HG03565 (cell line): ENCODE measurements around the gene TRIM4.
"Not testable (repeated sequence)": the region's sequence is repeated elsewhere in the genome, so short reads cannot be mapped to it uniquely, and the experiment has no call there.

Source experiments
- ATAC-seq: cut with Tn5 transposase; IDR thresholded peaks from one replicate; pipeline ENCODE4 v1.9.1; 2021; ENCODE audit warnings: mild to moderate bottlenecking, moderate library complexity; ENCODE audit not compliant: unreplicated experiment

TRIM4 gene

GRCh38 chr7:99918959-99919813 is at the start of gene TRIM4:
TRIM4 (minus strand) TSS chr7:99919530; CDS start chr7:99919401, 129 bp downstream.
- peak; percentile 85 for ATAC-seq

DNA sequence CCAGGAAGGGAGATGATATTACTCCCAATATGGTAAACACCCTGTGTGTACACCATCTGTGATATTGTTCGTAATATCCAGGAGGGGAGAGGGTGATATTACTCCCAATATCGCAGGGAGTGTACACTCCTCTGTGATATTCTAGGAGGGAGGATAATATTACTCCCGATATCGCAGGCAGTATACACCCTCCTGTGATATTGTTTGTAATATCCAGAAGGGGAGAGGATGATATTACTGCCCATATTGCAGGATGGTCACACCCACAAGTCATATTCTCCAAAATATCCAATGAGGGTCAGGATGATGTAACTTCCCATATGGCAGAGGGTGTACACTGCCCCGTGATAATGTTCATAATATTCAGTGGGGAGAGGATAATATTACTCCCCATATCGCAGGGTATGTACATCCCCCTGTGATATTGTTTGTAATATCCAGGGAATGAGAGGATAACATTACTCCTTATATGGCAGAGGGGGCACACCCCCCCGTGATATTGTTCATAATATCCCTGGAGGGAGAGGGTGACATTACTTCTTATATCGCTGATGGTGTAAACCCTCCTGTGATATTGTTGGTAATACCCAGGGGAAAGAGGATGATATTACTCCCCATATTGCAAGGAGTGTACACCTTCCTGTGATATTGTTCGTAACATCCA is 39.4 kb upstream of the TRIM4 start:
- no peak for ATAC-seq

DNA sequence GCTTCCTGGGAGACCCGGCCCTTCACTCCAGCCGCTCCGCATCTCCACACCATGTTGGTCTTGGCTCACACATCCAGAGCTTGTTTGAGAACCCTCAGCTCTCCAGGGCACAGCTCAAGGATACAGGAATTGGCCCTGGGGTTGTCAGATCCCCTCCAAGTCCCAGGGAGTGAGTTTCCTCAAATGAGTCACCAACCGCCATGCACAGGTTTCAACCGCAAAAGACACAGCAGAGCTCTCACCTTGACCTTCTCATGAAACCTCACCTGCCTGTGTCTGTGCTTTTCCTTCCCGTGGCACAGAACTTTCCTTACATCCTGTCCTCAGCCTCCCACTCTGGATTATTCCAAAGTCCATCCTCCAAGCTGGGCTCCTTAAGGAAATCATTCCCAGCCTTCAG is 35.9 kb upstream of the TRIM4 start:
- ATAC-seq: no peak

- not testable (repeated sequence) for ATAC-seq
These were observed 35.3 kb upstream of the TRIM4 start for GRCh38 chr7:99954643-99955042.

- no peak for ATAC-seq
These were observed 34.3 kb upstream of the TRIM4 start for GRCh38 chr7:99953649-99954048.

GRCh38 chr7:99952649-99953048 is 33.3 kb upstream of the TRIM4 start:
- ATAC-seq: not testable (repeated sequence)

DNA sequence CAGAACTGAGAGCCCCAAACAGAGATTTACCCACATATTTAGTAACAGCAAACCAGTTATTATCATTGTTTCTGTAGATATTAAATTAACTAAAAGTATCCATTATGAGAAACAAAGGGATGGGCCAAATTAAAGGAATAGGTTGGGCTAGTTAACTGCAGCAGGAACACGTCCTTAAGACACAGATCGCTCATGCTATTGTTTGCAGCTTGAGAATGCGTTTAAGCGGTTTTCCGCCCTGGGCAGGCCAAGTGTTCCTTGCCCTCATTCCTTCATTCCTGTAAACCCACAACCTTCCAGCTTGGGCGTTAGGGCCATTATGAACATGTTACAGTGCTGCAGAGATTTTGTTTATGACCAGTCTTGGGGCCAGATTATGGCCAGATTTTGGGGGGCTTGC is 31.5 kb upstream of the TRIM4 start:
- not testable (repeated sequence) for ATAC-seq

GRCh38 chr7:99949645-99950228 is 30.4 kb upstream of the TRIM4 start:
- no peak for ATAC-seq

DNA sequence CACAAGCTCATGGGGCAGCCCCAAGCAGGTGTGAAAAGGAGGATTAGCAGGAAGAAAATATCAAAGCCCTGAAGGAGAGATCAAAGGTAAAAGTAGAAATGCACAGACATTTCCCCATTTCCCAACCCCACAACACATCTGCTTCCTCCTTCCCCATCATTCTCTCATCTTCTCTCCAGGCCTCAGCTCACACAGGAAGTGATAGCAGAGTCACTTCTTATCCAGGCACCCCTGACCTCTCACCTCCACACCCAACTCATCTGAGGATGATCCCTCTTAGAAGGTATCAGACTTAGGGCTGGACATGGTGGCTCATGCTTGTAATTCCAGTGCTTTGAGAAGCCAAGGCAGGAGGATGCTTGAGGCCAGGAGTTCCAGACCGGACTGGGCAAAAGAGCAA is 28.3 kb upstream of the TRIM4 start:
- no peak for ATAC-seq

DNA sequence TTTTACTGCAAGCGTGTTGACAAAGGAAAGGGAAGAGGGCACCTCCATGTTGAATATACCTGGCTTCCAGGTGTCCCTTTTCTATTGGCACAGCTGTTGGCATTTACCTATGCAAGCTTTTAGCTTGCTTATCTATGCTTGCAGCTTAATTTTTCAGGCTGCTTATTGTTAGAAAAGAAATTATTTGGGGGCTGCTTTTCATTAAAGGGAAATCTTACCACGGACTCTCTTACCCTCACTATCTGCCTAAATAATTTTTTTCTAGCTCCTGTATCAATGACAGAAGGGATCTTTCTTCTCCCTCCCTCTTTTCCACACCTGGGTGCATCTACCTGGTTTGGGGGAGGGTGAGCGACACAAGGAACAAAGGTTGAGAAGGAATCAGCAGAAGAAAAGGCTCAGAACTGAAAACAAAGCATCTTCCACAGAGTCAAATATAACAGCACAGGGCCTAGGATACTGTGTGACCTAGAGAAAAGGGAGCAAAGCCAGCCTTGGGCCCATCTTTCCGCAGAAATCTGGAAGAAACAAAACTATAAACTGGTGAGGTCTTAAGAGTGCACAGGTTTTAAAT is 25.3 kb upstream of the TRIM4 start:
- no peak for ATAC-seq

- ATAC-seq: no peak
These were observed 24.5 kb upstream of the TRIM4 start for GRCh38 chr7:99943641-99944496.

GRCh38 chr7:99938296-99938695 is 19.0 kb upstream of the TRIM4 start:
- no peak for ATAC-seq

GRCh38 chr7:99935009-99935408 is 15.7 kb upstream of the TRIM4 start:
- not testable (repeated sequence) for ATAC-seq

DNA sequence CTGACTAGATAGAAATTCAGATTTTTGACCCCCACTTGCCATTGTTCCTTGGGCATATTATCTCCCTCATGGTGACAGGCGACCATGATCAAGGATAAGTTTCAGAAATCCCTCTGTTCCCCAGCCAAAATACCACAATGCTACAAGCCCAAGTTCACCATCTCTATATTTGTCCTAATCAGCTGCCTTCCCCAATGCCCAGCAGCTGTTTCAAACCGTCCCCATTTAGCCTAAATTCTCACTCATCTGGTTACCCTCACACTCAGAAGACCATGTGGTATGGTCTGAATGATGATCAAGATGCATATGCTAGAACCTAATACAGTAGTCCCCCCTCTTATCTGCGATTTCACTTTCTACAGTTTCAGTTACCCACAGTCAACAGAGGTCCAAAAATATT is 11.0 kb upstream of the TRIM4 start:
- ATAC-seq: no peak

- ATAC-seq: no peak
These were observed 10.4 kb upstream of the TRIM4 start for GRCh38 chr7:99929730-99930053.

GRCh38 chr7:99928994-99929729 is 9.8 kb upstream of the TRIM4 start, which contains the start of gene GJC3:
GJC3 (minus strand) TSS chr7:99929620; CDS start chr7:99929620, 0 bp downstream.
- no peak for ATAC-seq

GRCh38 chr7:99928188-99928587 is 8.9 kb upstream of the TRIM4 start:
- ATAC-seq: no peak

DNA sequence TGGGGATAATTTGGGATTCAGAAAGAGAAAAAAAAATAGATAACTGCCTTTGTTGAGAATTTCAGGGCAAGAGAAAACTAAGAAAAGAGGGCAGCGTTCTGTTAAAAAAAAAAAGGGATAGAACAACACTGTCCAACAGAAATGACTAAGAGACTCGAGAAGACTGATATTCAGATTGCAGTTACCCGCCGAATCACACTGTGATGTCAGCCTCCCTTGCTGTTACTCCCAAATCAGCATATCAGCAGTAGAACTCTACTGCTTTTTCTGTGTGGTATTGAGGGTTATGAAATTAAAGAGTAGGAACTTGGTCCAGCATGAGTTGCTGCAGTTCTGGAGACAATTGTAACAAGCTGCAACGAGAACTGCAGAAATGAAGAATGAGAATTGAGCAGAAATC is 8.2 kb upstream of the TRIM4 start:
- no peak for ATAC-seq

- ATAC-seq: no peak
These were observed 7.0 kb upstream of the TRIM4 start for GRCh38 chr7:99926321-99926720.

DNA sequence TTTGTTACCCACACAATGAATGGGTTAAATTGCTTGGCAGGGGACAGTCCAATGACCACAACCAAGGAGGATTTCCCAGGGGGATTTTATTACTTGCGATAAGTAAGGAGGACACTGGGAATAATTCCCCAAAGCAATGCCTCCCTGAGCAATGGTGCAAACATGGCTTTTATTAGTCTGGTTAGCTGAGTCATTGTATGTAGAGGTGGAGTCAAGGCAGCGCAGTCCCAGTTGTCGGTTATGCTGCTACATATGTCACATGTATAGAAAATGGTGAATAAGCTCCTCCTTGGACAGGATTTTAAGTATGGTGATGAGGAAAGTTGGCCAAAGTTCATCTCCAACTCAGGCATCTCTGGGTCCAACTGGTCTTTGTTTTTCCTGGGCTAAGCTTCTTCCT is 3.9 kb upstream of the TRIM4 start:
- no peak for ATAC-seq
